Peyer's patch (tissue), 4 donors: ENCODE data around the gene SCCPDH. TPM values are rescaled to one million over a fixed set of nuclear protein-coding genes. Genes with fewer than 3 reads are reported as not detected.

Experiments
- DNase-seq, 3 donors: peaks; one replicate each; pipeline ENCODE4 v3.0.0-alpha.2; 2017 to 2019
- H3K27ac ChIP-seq, 4 donors: fragments of 200-600 bp; sonication (generic); one replicate each; pipeline ENCODE4 v1.5.1; 2016 to 2019
- H3K27me3 ChIP-seq, 2 donors: fragments of 200-600 bp; sonication (generic); one replicate each; pipeline ENCODE4 v1.5.1; 2019
- H3K36me3 ChIP-seq, 3 donors: fragments of 200-600 bp; sonication (generic); one replicate each; pipeline ENCODE4 v1.5.1; 2016 to 2019
- H3K4me1 ChIP-seq, 4 donors: fragments of 200-600 bp; sonication (generic); one replicate each; pipeline ENCODE4 v1.5.1; 2016 to 2019
- H3K4me3 ChIP-seq, 4 donors: fragments of 200-600 bp; sonication (generic); 1 replicate in 3 of 4; 2 replicates in 1 of 4; pipeline ENCODE4 v1.5.1; 2016 to 2019; ENCODE audit warnings: mild to moderate bottlenecking in 1 of 4
- H3K9me3 ChIP-seq, 4 donors: fragments of 200-600 bp; sonication (generic); one replicate each; pipeline ENCODE4 v1.5.1; 2016 to 2019; ENCODE audit warnings: mild to moderate bottlenecking in 1 of 4
- CTCF ChIP-seq, 6 experiments: fragments of 450-650 bp in 4 of 6; fragments of 200-600 bp in 2 of 6; sonication (generic) in 1 of 6; IDR thresholded peaks; one replicate each; pipeline ENCODE4 v1.5.1; 2017 to 2019; ENCODE audit warnings: antibody characterized with exemption in 6 of 6, mild to moderate bottlenecking in 3 of 6, moderate library complexity in 1 of 6
- POLR2A ChIP-seq, 2 donors: fragments of 450-650 bp; IDR thresholded peaks; one replicate each; pipeline ENCODE4 v1.5.1; 2017; ENCODE audit warnings: antibody characterized with exemption in 2 of 2, mild to moderate bottlenecking in 2 of 2, moderate library complexity in 2 of 2
- total RNA-seq, 4 donors: library from RNA; depleted of rRNA; stranded (reverse); fragments of >200 nt; gene quantifications; one replicate each; pipeline ENCODE4 v1.1.0, GENCODE V29; 2016

Gene SCCPDH
- total RNA-seq, 4 donors from 2014 or later = 14.0 to 67.1 (median 33.9) TPM

GRCh38 chr1:246778663-246779062 lies 54.5 kb downstream of the SCCPDH start:
- Histone ChIP-seq H3K27me3 (no peaks in the 10 kb centered on the region), H3K4me1 (no peaks in the 10 kb centered on the region), H3K36me3 (peaks cover 0 to 37% (median 0%) of the 10 kb centered on the region in 3 donors), H3K27ac (no peak overlapping the region), H3K9me3 (no peaks in the 10 kb centered on the region), H3K4me3 (no peak overlapping the region)
- DNase-seq = no peak
- TF ChIP-seq POLR2A (IDR thresholded peaks at IDR 0.05) (no peak), CTCF (IDR thresholded peaks at IDR 0.05) (no peak)

GRCh38 chr1:246779561-246780175 lies 55.5 kb downstream of the SCCPDH start:
- Histone ChIP-seq H3K27me3 (no peaks in the 10 kb centered on the region), H3K9me3 (no peaks in the 10 kb centered on the region)

GRCh38 chr1:246780264-246780663 lies 56.1 kb downstream of the SCCPDH start:
- Histone ChIP-seq H3K4me1 (no peaks in the 10 kb centered on the region), H3K36me3 (peaks cover 0 to 35% (median 0%) of the 10 kb centered on the region in 3 donors), H3K27ac (no peak overlapping the region), H3K27me3 (no peaks in the 10 kb centered on the region), H3K9me3 (no peaks in the 10 kb centered on the region), H3K4me3 (no peak overlapping the region)
- no peak for DNase-seq
- no peak for TF ChIP-seq POLR2A (IDR thresholded peaks at IDR 0.05)
- no peak for TF ChIP-seq CTCF (IDR thresholded peaks at IDR 0.05)

More at GRCh38 chr1:246779561-246780175, 55.5 kb downstream of the SCCPDH start:
- peaks cover 0 to 37% (median 0%) of the 10 kb centered on the region in 3 donors for H3K36me3 ChIP-seq
- TF ChIP-seq CTCF (IDR thresholded peaks at IDR 0.05) (no peak), POLR2A (IDR thresholded peaks at IDR 0.05) (no peak)
- no peak for DNase-seq
- H3K4me3 ChIP-seq = no peak overlapping the region
- H3K4me1 ChIP-seq = no peaks in the 10 kb centered on the region
- no peak overlapping the region for H3K27ac ChIP-seq

GRCh38 chr1:246781212-246781611 lies 57.0 kb downstream of the SCCPDH start:
- Histone ChIP-seq H3K27ac (no peak overlapping the region), H3K27me3 (no peaks in the 10 kb centered on the region), H3K4me3 (no peak overlapping the region), H3K9me3 (no peaks in the 10 kb centered on the region), H3K36me3 (peaks cover 0 to 25% (median 0%) of the 10 kb centered on the region in 3 donors), H3K4me1 (no peaks in the 10 kb centered on the region)
- TF ChIP-seq CTCF (IDR thresholded peaks at IDR 0.05) = no peak
- TF ChIP-seq POLR2A (IDR thresholded peaks at IDR 0.05) = no peak
- no peak for DNase-seq

- TF ChIP-seq CTCF (IDR thresholded peaks at IDR 0.05) = no peak
- TF ChIP-seq POLR2A (IDR thresholded peaks at IDR 0.05) = no peak
- H3K4me3 ChIP-seq = no peak overlapping the region
- no peaks in the 10 kb centered on the region for H3K27me3 ChIP-seq
- H3K4me1 ChIP-seq = no peaks in the 10 kb centered on the region
- H3K36me3 ChIP-seq = peaks cover 0 to 14% (median 0%) of the 10 kb centered on the region in 3 donors
- DNase-seq = no peak
- no peak overlapping the region for H3K27ac ChIP-seq
- no peaks in the 10 kb centered on the region for H3K9me3 ChIP-seq
These were observed 58.1 kb downstream of the SCCPDH start for GRCh38 chr1:246782120-246782900.
